A204.1 (cell line): Measurements from ENCODE around the gene ATRNL1.

Source experiments
- FAIRE-seq: peaks from 2 replicates; lab custom pipeline; 2012; peaks lifted over from hg19 to GRCh38; lab: Jason Lieb, UNC

Gene ATRNL1

DNA sequence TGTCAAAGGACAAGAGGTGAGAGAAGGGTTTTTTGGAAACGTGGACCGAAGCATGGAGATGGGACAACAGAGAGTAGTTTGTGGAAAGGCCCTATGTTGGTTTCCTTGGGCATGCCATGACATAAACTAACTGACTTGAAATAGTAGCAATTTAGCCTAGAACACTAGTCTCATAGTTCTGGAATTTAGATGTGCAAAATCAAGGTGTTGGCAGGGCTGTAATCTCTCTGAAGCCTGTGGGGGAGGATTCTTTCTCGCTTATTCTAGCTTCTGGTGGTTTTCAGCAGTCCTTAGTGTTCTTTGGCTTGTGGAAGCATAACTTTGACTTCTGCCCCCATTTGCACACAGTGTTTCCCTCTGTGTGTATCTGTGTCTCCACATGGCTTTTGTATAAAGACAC lies 896.5 kb downstream of the ATRNL1 start:
- FAIRE-seq, result no peak

GRCh38 chr10:115992236-115992986 lies 899.2 kb downstream of the ATRNL1 start:
- FAIRE-seq, result no peak

DNA sequence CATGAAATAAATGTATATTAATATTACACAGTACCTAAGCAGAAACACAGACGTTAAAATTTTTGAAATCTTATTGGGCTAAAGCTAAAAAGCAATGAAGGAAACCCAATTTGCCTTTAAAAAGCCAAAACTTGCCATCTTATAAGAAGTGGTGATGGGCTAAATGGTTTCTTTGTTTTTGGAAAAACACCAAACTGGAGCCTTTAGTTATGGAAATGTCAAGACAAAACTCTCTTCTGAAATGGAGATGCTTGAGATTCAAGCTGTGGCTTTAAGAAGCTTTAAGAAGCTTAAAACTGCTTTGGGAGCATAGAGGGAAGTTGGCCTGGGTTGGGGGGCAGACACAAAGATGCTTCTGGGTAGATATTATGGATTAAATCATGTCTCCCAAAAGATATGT lies 902.9 kb downstream of the ATRNL1 start:
- no peak for FAIRE-seq

DNA sequence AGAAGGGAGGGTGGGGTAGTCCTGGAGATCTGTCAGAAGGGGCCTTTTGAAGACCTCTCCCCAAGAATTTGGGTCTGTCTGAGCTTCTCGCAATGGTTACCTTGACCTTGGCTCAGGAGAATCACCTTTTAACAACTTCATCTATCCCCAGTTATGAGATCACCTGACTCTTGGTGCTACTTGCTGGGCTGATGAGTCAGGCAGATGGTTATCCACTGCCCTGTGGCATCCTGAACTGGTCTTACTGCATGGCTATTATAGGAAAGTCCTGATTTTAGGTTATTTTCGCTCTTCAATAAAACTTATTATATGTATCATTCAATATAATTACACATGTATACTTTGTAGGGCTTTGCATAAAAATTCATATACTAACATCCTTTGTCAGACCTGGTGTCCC lies 905.1 kb downstream of the ATRNL1 start:
- FAIRE-seq, result no peak
